ENCODE results near the gene DIS3L2. TPM values are rescaled to one million over a fixed set of nuclear protein-coding genes. Genes with fewer than 3 reads are reported as not detected.

The DIS3L2 gene
- total RNA-seq, 1 donor from 2014 or later = 24.0 TPM

DNA sequence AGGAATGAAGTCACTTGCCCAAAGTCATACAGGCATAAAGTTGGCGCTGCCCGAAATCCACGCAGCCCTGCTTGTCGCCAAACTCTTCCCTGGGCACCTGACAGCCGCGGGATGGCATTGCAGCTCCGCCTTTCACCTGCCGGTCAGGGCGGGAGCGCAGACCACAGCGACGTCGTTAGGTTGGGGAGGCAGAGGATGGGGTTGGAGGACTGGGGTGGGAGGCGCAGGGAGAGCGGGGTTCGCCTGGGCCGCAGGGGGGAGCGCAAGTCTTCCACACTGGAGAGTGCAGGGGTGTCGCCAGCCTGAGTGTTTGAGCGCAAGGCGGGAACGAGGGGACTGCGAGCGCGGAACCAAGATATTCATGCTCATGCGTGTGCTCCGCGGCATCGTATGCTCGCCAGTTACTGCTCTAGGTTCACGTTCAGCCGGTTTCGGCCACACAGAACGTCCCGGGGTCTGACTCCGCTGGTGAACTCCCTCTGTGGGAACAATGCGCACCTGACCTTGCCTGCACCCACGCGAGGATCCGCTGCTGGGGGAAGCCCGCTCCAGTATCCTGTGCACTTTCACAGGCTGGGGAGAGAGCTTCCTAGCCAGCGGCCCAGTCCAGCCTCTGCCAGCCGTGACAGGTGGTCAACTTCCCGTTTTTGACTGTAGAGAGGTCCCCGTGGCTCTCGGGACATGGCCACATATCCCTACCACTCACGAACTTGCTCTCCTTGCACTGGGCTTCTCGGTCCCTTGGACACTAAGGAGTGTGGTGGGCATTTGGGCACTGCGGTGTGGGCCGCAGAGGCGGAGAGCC is 34.5 kb upstream of the DIS3L2 start:
- H3K4me3 ChIP-seq (ENCODE audit: insufficient read depth, low read depth, low read length) = peak overlapping the region; percentile 33
- FAIRE-seq (no peak), DNase-seq (ENCODE audit: low read depth) (no peak)
- H2AFZ ChIP-seq (ENCODE audit: low read depth, low read length) = peak overlapping the region; percentile 52
- no peaks in the 10 kb centered on the region for H3K36me3 Mint-ChIP-seq (ENCODE audit: low read depth, unreplicated experiment)
- peak; percentile 37 for TF ChIP-seq EZH2 (IDR thresholded peaks at IDR 0.05; ENCODE audit: insufficient read depth, low read length)
- TF ChIP-seq, protein P1, sequence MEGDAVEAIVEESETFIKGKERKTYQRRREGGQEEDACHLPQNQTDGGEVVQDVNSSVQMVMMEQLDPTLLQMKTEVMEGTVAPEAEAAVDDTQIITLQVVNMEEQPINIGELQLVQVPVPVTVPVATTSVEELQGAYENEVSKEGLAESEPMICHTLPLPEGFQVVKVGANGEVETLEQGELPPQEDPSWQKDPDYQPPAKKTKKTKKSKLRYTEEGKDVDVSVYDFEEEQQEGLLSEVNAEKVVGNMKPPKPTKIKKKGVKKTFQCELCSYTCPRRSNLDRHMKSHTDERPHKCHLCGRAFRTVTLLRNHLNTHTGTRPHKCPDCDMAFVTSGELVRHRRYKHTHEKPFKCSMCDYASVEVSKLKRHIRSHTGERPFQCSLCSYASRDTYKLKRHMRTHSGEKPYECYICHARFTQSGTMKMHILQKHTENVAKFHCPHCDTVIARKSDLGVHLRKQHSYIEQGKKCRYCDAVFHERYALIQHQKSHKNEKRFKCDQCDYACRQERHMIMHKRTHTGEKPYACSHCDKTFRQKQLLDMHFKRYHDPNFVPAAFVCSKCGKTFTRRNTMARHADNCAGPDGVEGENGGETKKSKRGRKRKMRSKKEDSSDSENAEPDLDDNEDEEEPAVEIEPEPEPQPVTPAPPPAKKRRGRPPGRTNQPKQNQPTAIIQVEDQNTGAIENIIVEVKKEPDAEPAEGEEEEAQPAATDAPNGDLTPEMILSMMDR (IDR thresholded peaks at IDR 0.05; ENCODE audit: insufficient read depth, low read depth, low read length) = no peak
- H4K20me1 ChIP-seq (ENCODE audit: insufficient read depth, low read length) = no peaks in the 10 kb centered on the region
- no peaks in the 10 kb centered on the region for H3K36me3 ChIP-seq (ENCODE audit: insufficient read depth, low read length)
- H3K4me1 Mint-ChIP-seq (ENCODE audit: low read depth, unreplicated experiment) = no peaks in the 10 kb centered on the region
- peaks cover 2% of the 10 kb centered on the region for H3K9me3 Mint-ChIP-seq (ENCODE audit: unreplicated experiment)
- no peak overlapping the region for H3K9ac ChIP-seq (ENCODE audit: low read length)
- peak overlapping the region; percentile 47 for H3K27ac Mint-ChIP-seq (ENCODE audit: unreplicated experiment)
- no peak overlapping the region for H3K27ac ChIP-seq (ENCODE audit: low read depth, low read length)
- no peaks in the 10 kb centered on the region for H3K9me3 ChIP-seq (ENCODE audit: insufficient read depth, low read depth, low read length)
- peaks cover 60% of the 10 kb centered on the region for H3K27me3 ChIP-seq (ENCODE audit: insufficient read depth, low read length)
- H3K79me2 ChIP-seq (ENCODE audit: insufficient read depth, low read length) = no peaks in the 10 kb centered on the region
- peak overlapping the region; percentile 90 for H3K4me2 ChIP-seq (ENCODE audit: low read length)
- H3K27me3 Mint-ChIP-seq (ENCODE audit: low read depth, unreplicated experiment) = peaks cover 75% of the 10 kb centered on the region
- H3K4me3 Mint-ChIP-seq (ENCODE audit: unreplicated experiment) = peak overlapping the region; percentile 71
- H3K4me1 ChIP-seq (ENCODE audit: insufficient read depth, low read length) = peaks cover 12% of the 10 kb centered on the region

DNA sequence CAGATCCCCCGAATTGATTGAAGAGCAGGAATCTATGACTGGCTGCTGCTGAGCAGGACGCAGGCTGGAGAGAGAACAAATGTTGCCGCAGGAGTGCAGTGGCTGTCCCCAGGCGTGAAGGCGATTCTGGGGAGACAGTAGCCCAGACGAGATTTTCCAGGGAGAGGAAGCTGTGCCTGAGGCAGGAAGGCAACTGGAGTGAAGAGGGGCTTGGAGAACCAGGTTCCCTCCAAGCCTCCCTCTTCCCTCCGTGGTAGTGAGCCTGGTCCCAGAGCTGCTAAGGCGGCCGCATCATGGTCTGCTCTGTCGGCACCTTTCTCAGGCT is 34.0 kb upstream of the DIS3L2 start:
- Histone ChIP-seq H3K27ac (ENCODE audit: low read depth, low read length) (no peak overlapping the region), H3K36me3 (ENCODE audit: insufficient read depth, low read length) (no peaks in the 10 kb centered on the region), H3K79me2 (ENCODE audit: insufficient read depth, low read length) (no peaks in the 10 kb centered on the region), H3K9ac (ENCODE audit: low read length) (no peak overlapping the region), H3K4me3 (ENCODE audit: insufficient read depth, low read depth, low read length) (no peak overlapping the region), H2AFZ (ENCODE audit: low read depth, low read length) (no peak overlapping the region), H4K20me1 (ENCODE audit: insufficient read depth, low read length) (no peaks in the 10 kb centered on the region), H3K27me3 (ENCODE audit: insufficient read depth, low read length) (peaks cover 60% of the 10 kb centered on the region), H3K4me2 (ENCODE audit: low read length) (no peak overlapping the region), H3K4me1 (ENCODE audit: insufficient read depth, low read length) (peaks cover 12% of the 10 kb centered on the region), H3K9me3 (ENCODE audit: insufficient read depth, low read depth, low read length) (no peaks in the 10 kb centered on the region)
- peaks cover 2% of the 10 kb centered on the region for H3K36me3 Mint-ChIP-seq (ENCODE audit: low read depth, unreplicated experiment)
- FAIRE-seq (no peak), DNase-seq (ENCODE audit: low read depth) (no peak)
- H3K27me3 Mint-ChIP-seq (ENCODE audit: low read depth, unreplicated experiment) = peaks cover 75% of the 10 kb centered on the region
- H3K27ac Mint-ChIP-seq (ENCODE audit: unreplicated experiment) = no peak overlapping the region
- peak overlapping the region; percentile 23 for H3K4me3 Mint-ChIP-seq (ENCODE audit: unreplicated experiment)
- no peak for TF ChIP-seq EZH2 (IDR thresholded peaks at IDR 0.05; ENCODE audit: insufficient read depth, low read length)
- TF ChIP-seq, protein P1 (IDR thresholded peaks at IDR 0.05; ENCODE audit: insufficient read depth, low read depth, low read length) = no peak
- peaks cover 2% of the 10 kb centered on the region for H3K9me3 Mint-ChIP-seq (ENCODE audit: unreplicated experiment)
- H3K4me1 Mint-ChIP-seq (ENCODE audit: low read depth, unreplicated experiment) = peaks cover under 1% of the 10 kb centered on the region

DNA sequence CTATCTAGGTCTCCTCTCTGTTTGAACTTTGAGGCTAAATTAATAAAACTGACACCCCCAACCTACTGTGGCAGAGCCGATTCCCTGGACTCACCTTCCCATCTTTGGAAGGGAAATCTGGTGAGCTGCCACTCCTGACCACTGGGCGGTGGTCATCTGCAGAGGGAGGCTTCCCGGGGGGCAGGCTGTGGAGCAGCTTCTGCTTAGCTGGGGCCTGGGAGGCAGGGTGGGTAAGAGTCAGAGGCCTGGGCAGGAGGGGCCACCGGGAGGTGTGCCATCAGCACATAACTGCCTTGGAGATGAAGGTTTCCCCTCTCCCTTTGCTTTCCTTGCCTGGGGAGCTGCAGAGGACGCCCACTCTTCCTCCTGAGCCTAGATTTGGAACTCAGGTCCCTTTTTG is 33.0 kb upstream of the DIS3L2 start:
- no peaks in the 10 kb centered on the region for H4K20me1 ChIP-seq (ENCODE audit: insufficient read depth, low read length)
- H2AFZ ChIP-seq (ENCODE audit: low read depth, low read length) = no peak overlapping the region
- DNase-seq (ENCODE audit: low read depth) = no peak
- H3K27ac ChIP-seq (ENCODE audit: low read depth, low read length) = no peak overlapping the region
- TF ChIP-seq EZH2 (IDR thresholded peaks at IDR 0.05; ENCODE audit: insufficient read depth, low read length) = no peak
- TF ChIP-seq, protein P1 (IDR thresholded peaks at IDR 0.05; ENCODE audit: insufficient read depth, low read depth, low read length) = peak; percentile 3
- Mint-ChIP-seq H3K4me3 (ENCODE audit: unreplicated experiment) (no peak overlapping the region), H3K27me3 (ENCODE audit: low read depth, unreplicated experiment) (peaks cover 76% of the 10 kb centered on the region), H3K27ac (ENCODE audit: unreplicated experiment) (no peak overlapping the region), H3K36me3 (ENCODE audit: low read depth, unreplicated experiment) (peaks cover 8% of the 10 kb centered on the region), H3K4me1 (ENCODE audit: low read depth, unreplicated experiment) (peaks cover 7% of the 10 kb centered on the region), H3K9me3 (ENCODE audit: unreplicated experiment) (peaks cover 4% of the 10 kb centered on the region)
- no peak overlapping the region for H3K9ac ChIP-seq (ENCODE audit: low read length)
- H3K4me3 ChIP-seq (ENCODE audit: insufficient read depth, low read depth, low read length) = no peak overlapping the region
- no peaks in the 10 kb centered on the region for H3K79me2 ChIP-seq (ENCODE audit: insufficient read depth, low read length)
- no peak overlapping the region for H3K4me2 ChIP-seq (ENCODE audit: low read length)
- peaks cover 60% of the 10 kb centered on the region for H3K27me3 ChIP-seq (ENCODE audit: insufficient read depth, low read length)
- no peak for FAIRE-seq
- peaks cover 12% of the 10 kb centered on the region for H3K4me1 ChIP-seq (ENCODE audit: insufficient read depth, low read length)
- H3K9me3 ChIP-seq (ENCODE audit: insufficient read depth, low read depth, low read length) = no peaks in the 10 kb centered on the region
- no peaks in the 10 kb centered on the region for H3K36me3 ChIP-seq (ENCODE audit: insufficient read depth, low read length)
